CD4-positive, alpha-beta T cell treated with Interferon alpha-2 for 1 hour (primary cell): ENCODE data around the gene ADAMTS7.

Experiments
- DNase-seq, 2 donors: peaks; one replicate each; pipeline ENCODE4 v3.0.0-alpha.2; 2020 to 2022

Gene ADAMTS7

GRCh38 chr15:78717956-78718656 is 93.2 kb downstream of the ADAMTS7 start:
- DNase-seq: no peak

DNA sequence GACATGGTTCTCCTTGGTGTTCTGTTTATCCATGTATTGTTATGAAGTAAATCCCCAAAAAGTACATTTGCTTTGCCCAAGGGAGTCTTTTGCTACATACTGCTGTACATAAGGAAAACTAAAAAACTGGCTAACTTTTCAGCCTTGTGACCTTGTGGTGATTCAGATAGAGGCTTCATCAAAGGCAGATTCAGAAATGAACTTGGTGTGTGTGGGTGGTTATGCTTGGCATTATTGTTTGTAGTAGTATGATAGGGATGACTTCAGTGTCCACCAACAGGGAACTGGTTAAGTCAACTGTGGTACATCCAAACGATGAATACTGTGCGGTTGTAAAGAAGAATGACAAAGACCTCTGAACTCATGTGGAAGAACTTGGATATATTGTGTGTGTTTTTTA is 94.6 kb downstream of the ADAMTS7 start:
- no peak for DNase-seq

- DNase-seq: no peak
Observed at GRCh38 chr15:78715930-78716329, 95.3 kb downstream of the ADAMTS7 start.

DNA sequence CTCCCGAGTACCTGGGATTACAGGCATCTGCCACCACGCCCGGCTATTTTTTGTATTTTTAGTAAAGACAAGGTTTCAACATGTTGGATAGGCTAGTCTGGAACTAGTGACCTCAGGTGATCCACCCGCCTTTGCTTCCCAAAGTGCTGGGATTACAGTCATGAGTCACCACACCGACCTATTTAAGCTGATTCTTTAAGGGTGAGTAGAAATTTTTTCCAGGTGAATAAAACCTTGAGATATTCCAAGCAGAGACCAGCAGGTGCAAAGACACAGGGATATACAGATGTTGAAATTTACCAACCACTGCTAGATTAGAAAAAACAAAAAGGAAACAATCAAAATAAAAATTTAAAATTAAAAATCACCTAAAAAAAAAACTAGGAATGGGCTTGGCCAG is 95.8 kb downstream of the ADAMTS7 start:
- DNase-seq: no peak

DNA sequence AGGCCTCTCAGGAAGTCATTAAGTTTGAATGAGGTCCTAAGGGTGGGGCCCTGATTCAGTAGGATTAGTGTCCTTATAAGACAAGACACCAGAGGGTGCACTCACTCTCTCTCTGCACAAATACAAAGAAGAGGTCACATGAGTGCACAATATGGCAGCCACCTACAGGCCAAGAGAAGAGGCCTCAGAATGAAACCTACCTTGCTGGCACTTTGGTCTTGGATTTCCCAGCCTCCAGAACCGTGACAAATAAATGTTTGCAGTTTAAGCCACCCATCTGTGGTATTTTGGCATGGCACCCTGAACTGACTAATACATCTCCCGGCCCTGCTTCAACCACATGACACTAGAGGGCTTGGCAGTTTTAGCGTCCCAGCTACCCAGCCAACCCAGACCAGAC is 96.4 kb downstream of the ADAMTS7 start:
- no peak for DNase-seq

- no peak for DNase-seq
Observed at GRCh38 chr15:78712797-78713515, 98.3 kb downstream of the ADAMTS7 start.

DNA sequence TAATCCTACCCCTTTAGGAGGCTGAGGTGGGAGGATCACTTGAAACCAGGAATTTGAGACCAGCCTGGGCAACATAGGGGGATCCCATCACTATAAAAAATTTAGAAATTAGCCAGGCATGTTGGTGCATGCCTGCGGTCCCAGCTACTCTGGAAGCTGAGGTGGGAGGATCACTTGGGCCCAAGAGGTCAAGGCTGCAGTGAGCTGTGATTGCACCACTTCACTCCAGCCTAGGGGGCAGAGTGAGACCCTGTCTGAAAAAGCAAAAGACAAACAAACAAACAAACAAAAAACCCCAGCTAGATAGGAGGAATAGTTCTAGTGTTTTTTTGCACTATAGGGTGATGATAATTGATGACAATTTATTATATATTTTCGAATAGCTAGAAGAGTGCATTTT is 99.6 kb downstream of the ADAMTS7 start:
- DNase-seq: no peak

- peak; percentile 52 to 61 for DNase-seq
Observed at GRCh38 chr15:78709263-78709882, 101.9 kb downstream of the ADAMTS7 start.
